ENCODE data around the gene SLC17A9.

GRCh38 chr20:62921119-62921687 lies 31.3 kb upstream of the SLC17A9 start:
- TF ChIP-seq CTCF (conservative IDR thresholded peaks at IDR 0.05; ENCODE audit: low read depth, low read length) (peak; percentile 64), EZH2phosphoT487 (IDR thresholded peaks at IDR 0.05; ENCODE audit: borderline replicate concordance, low read length) (no peak), EZH2 (IDR thresholded peaks at IDR 0.05; ENCODE audit: low read length, unreplicated experiment) (no peak)
